HCT116 (cell line): ENCODE data around the gene VGLL2. TPM values are rescaled to one million over a fixed set of nuclear protein-coding genes. Genes with fewer than 3 reads are reported as not detected.
"Not testable (repeated sequence)": the region's sequence is repeated elsewhere in the genome, so short reads cannot be mapped to it uniquely, and the experiment has no call there.

Experiments used
- ATAC-seq: fragments of 200-7000 bp; cut with Tn5 transposase; 2 replicates; pipeline ENCODE4 v1.9.1; 2020; ENCODE audit warnings: mild to moderate bottlenecking, moderate library complexity
- BruUV-seq: library from RNA; stranded (reverse); fragments of 400-500 nt; replicated peaks from 2 replicates; lab custom pipeline; 2021; lab: Mats Ljungman, UMichigan
- CTCF ChIA-PET: fragments of 300-600 bp; sonication (Branson Sonifier 250); formaldehyde crosslinking; loops from one replicate; lab custom pipeline; 2021; ENCODE audit warnings: antibody characterized with exemption; lab: Charles Lee
- POLR2A ChIA-PET: fragments of 300-600, 350-600 bp; sonication (Branson Sonifier 250); formaldehyde crosslinking; loops from one replicate; lab custom pipeline; 2021; ENCODE audit warnings: antibody characterized with exemption; lab: Charles Lee
- RAD21 ChIA-PET, 2 experiments: fragments of 300-600 bp; sonication (Branson Sonifier 250); formaldehyde crosslinking; loops; one replicate each; lab custom pipeline; 2023; ENCODE audit warnings: low total read pairs in 2 of 2; ENCODE audit not compliant: uncharacterized antibody in 2 of 2, unreplicated experiment in 2 of 2, low non-redundant PET in 1 of 2; lab: Charles Lee
- DNase-seq: peaks from one replicate; pipeline ENCODE4 v3.0.0-alpha.2; 2010; ENCODE audit warnings: low read depth, low spot score
- H2AFZ ChIP-seq: fragments of 200-600 bp; shearing (Covaris generic), sonication (generic); 2 replicates; pipeline ENCODE4 v1.6.1; 2017; ENCODE audit warnings: low read depth, mixed run types, mixed read lengths, antibody characterized with exemption, low read length; ENCODE audit not compliant: poor library complexity, severe bottlenecking
- H3K27ac ChIP-seq: 2 replicates; pipeline ENCODE4 v1.5.1; 2012; ENCODE audit warnings: low read depth, low read length
- H3K27me3 ChIP-seq: fragments of 200-600 bp; sonication (generic); 2 replicates; pipeline ENCODE4 v1.6.1; 2016; ENCODE audit warnings: mixed run types, low read length, mixed read lengths; ENCODE audit not compliant: insufficient read depth
- H3K36me3 ChIP-seq, 2 experiments: fragments of 200-500 bp in 1 of 2; fragments of 200-600 bp in 1 of 2; sonication (Bioruptor generic) in 1 of 2; sonication (generic) in 1 of 2; 2 replicates each; pipeline versions ENCODE4 v1.5.1 to v1.6.1; 2014 to 2016; ENCODE audit warnings: low read length in 2 of 2, inconsistent platforms in 1 of 2, mixed read lengths in 1 of 2, mixed run types in 1 of 2; ENCODE audit not compliant: insufficient read depth in 2 of 2, control insufficient read depth in 1 of 2
- H3K4me1 ChIP-seq, 2 experiments: fragments of 200-600 bp in 1 of 2; sonication (generic) in 1 of 2; 2 replicates each; pipeline versions ENCODE4 v1.5.1 to v1.6.1; 2012 to 2017; ENCODE audit warnings: low read length in 2 of 2, inconsistent platforms in 1 of 2, mild to moderate bottlenecking in 1 of 2, mixed read lengths in 1 of 2, mixed run types in 1 of 2, moderate library complexity in 1 of 2; ENCODE audit not compliant: insufficient read depth in 2 of 2, control insufficient read depth in 1 of 2
- H3K4me2 ChIP-seq: fragments of 200-600 bp; sonication (generic); 2 replicates; pipeline ENCODE4 v1.6.1; 2017; ENCODE audit warnings: mixed run types, low read length, mixed read lengths
- H3K4me3 ChIP-seq, 2 experiments: fragments of 200-600 bp in 1 of 2; sonication (generic) in 1 of 2; replicated peaks in 1 of 2; 2 replicates each; pipeline ENCODE4 v1.5.1; 2011 to 2016; ENCODE audit warnings: low read length in 2 of 2, control low read depth in 1 of 2, low read depth in 1 of 2, mild to moderate bottlenecking in 1 of 2, mixed read lengths in 1 of 2, mixed run types in 1 of 2
- H3K79me2 ChIP-seq: fragments of 200-600 bp; sonication (generic); 2 replicates; pipeline ENCODE4 v1.6.1; 2017; ENCODE audit warnings: mild to moderate bottlenecking, mixed run types, low read length, moderate library complexity, mixed read lengths; ENCODE audit not compliant: insufficient read depth
- H3K9ac ChIP-seq: fragments of 200-600 bp; sonication (generic); 2 replicates; pipeline ENCODE4 v1.6.1; 2016; ENCODE audit warnings: low read length, mixed read lengths
- H3K9me2 ChIP-seq: fragments of 200-600 bp; sonication (generic), shearing (Covaris generic); 2 replicates; pipeline ENCODE4 v1.6.1; 2017; ENCODE audit warnings: mixed run types, mild to moderate bottlenecking, moderate library complexity; ENCODE audit not compliant: insufficient read depth
- H3K9me3 ChIP-seq, 2 experiments: fragments of 200-500 bp in 1 of 2; fragments of 200-600 bp in 1 of 2; sonication (Bioruptor generic) in 1 of 2; sonication (generic) in 1 of 2; 2 replicates each; pipeline ENCODE4 v1.6.1; 2014 to 2017; ENCODE audit warnings: low read length in 2 of 2, mixed read lengths in 2 of 2, inconsistent platforms in 1 of 2, low read depth in 1 of 2, mild to moderate bottlenecking in 1 of 2, mixed run types in 1 of 2, moderate library complexity in 1 of 2; ENCODE audit not compliant: control insufficient read depth in 1 of 2, insufficient read depth in 1 of 2
- H4K20me1 ChIP-seq: fragments of 200-600 bp; sonication (generic), shearing (Covaris generic); 2 replicates; pipeline ENCODE4 v1.6.1; 2017; ENCODE audit warnings: mixed run types, mild to moderate bottlenecking, moderate library complexity; ENCODE audit not compliant: insufficient read depth
- POLR2A ChIP-seq: IDR thresholded peaks from 2 replicates; pipeline ENCODE4 v1.7.0; 2011; ENCODE audit warnings: borderline replicate concordance; ENCODE audit not compliant: insufficient read depth, insufficient read length; ENCODE audit errors: extremely low read depth
- intact Hi-C: fragments of 100-400 bp; cut with micrococcal nuclease; formaldehyde crosslinking; loops from 2 replicates; pipeline ENCODE4 v1.10.0; 2022
- total RNA-seq: library from RNA; stranded (reverse); gene quantifications from one replicate; pipeline ENCODE4 v1.2.1, GENCODE V29; 2021; ENCODE audit not compliant: unreplicated experiment

The VGLL2 gene
- total RNA-seq, 1 experiment from 2014 or later: not detected

DNA sequence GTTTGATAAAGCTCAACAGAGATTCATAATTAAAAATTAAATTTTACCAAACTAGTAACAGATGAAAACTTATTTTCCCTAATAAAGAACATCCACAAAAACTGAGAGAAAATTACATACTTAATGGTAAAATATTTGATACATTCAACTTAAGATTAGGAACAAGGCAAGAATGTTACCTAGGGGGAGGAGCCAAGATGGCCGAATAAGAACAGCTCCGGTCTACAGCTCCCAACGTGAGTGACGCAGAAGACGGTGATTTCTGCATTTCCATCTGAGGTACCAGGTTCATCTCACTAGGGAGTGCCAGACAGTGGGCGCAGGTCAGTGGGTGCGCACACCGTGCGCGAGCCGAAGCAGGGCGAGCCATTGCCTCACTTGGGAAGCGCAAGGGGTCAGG is 20.8 kb upstream of the VGLL2 start:
- intact Hi-C loops, H3K36me3 ChIP-seq, H3K79me2 ChIP-seq, BruUV-seq, POLR2A ChIA-PET, ATAC-seq, H3K9ac ChIP-seq, H3K27me3 ChIP-seq, H3K4me2 ChIP-seq, DNase-seq, H3K9me3 ChIP-seq, H3K4me3 ChIP-seq, RAD21 ChIA-PET, H3K27ac ChIP-seq, H2AFZ ChIP-seq, H3K9me2 ChIP-seq, CTCF ChIA-PET, H4K20me1 ChIP-seq, H3K4me1 ChIP-seq: not testable (repeated sequence)

GRCh38 chr6:117244979-117245378 is 20.4 kb upstream of the VGLL2 start:
- H3K4me3 ChIP-seq, H3K79me2 ChIP-seq, H3K27me3 ChIP-seq, CTCF ChIA-PET, H3K9me3 ChIP-seq, H3K27ac ChIP-seq, RAD21 ChIA-PET, ATAC-seq, POLR2A ChIA-PET, H4K20me1 ChIP-seq, H2AFZ ChIP-seq, intact Hi-C loops, H3K36me3 ChIP-seq, H3K9ac ChIP-seq, H3K4me1 ChIP-seq, BruUV-seq, DNase-seq, H3K4me2 ChIP-seq, H3K9me2 ChIP-seq: not testable (repeated sequence)

DNA sequence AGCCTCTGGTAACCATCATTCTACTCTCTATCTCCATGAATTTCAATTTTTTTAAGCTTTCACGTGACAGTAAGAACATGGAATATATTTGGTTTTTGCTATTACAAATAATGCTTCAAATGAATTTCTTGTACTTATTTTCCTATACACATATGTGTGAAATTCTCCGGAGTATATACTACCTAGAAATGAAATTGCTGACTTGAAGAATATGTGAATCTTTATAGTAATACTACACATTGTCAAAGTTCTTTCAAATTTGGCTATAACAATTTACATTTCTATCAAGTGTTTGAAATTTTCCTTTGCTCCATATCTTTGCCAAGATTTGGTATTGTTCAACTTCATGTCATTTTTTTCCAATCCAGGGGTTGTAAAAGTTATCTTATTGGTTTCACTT is 11.6 kb upstream of the VGLL2 start:
- H3K27me3 ChIP-seq: no peaks in the 10 kb centered on the region
- ChIA-PET POLR2A (no interaction called here), RAD21 (no interaction called here), CTCF (no interaction called here)
- H4K20me1 ChIP-seq: no peaks in the 10 kb centered on the region
- no peaks in the 10 kb centered on the region for H3K9me3 ChIP-seq
- H3K4me2 ChIP-seq: no peak overlapping the region
- TF ChIP-seq POLR2A: no peak
- no peak overlapping the region for H3K4me3 ChIP-seq
- no TSS peak for BruUV-seq
- H3K27ac ChIP-seq: no peak overlapping the region
- H3K9ac ChIP-seq: no peak overlapping the region
- no peaks in the 10 kb centered on the region for H3K9me2 ChIP-seq
- ATAC-seq (no peak), DNase-seq (no peak)
- intact Hi-C loops: no loop called here
- no peaks in the 10 kb centered on the region for H3K4me1 ChIP-seq
- no peaks in the 10 kb centered on the region for H3K36me3 ChIP-seq
- no peak overlapping the region for H2AFZ ChIP-seq
- H3K79me2 ChIP-seq: no peaks in the 10 kb centered on the region
